Prostate gland (tissue), 2 donors: ENCODE results near the gene COPS2. TPM values are rescaled to one million over a fixed set of nuclear protein-coding genes. Genes with fewer than 3 reads are reported as not detected.

ENCODE experiments used
- DNase-seq: peaks from one replicate; pipeline ENCODE4 v3.0.0-alpha.2; 2019; ENCODE audit warnings: low spot score
- H3K27ac ChIP-seq, 2 donors: fragments of 200-600 bp; sonication (generic); 2 replicates each; pipeline ENCODE4 v1.5.1; 2017 to 2019
- H3K27me3 ChIP-seq: fragments of 200-600 bp; sonication (generic); replicated peaks from 2 replicates; pipeline ENCODE4 v1.5.1; 2019; ENCODE audit not compliant: insufficient read depth
- H3K36me3 ChIP-seq, 2 donors: fragments of 200-600 bp; sonication (generic); 1 replicate in 1 of 2; 2 replicates in 1 of 2; pipeline versions ENCODE4 v1.5.1 to v1.8.1; 2017 to 2019
- H3K4me1 ChIP-seq: fragments of 200-600 bp; sonication (generic); replicated peaks from 2 replicates; pipeline ENCODE4 v1.5.1; 2019
- H3K4me3 ChIP-seq, 2 donors: fragments of 200-600 bp; sonication (generic); 2 replicates each; pipeline ENCODE4 v1.5.1; 2017 to 2019
- H3K9me3 ChIP-seq: fragments of 200-600 bp; sonication (generic); 2 replicates; pipeline ENCODE4 v1.5.1; 2017
- CTCF ChIP-seq, 4 experiments: fragments of 200-600 bp in 2 of 4; fragments of 450-650 bp in 2 of 4; sonication (generic) in 2 of 4; IDR thresholded peaks; 1 replicate in 3 of 4; 2 replicates in 1 of 4; pipeline ENCODE4 v1.5.1; 2016 to 2019; ENCODE audit warnings: antibody characterized with exemption in 4 of 4, mild to moderate bottlenecking in 2 of 4, moderate library complexity in 2 of 4
- POLR2A ChIP-seq: fragments of 450-650 bp; IDR thresholded peaks from one replicate; pipeline ENCODE4 v1.6.1; 2016; ENCODE audit warnings: antibody characterized with exemption, mild to moderate bottlenecking
- POLR2AphosphoS5 ChIP-seq: sonication (generic); formaldehyde crosslinking; IDR thresholded peaks from one replicate; pipeline ENCODE4 v1.6.1; 2017; ENCODE audit warnings: antibody characterized with exemption
- WGBS: methylation state at CpG from one replicate; pipeline ENCODE4 v1.1.5; 2018; 5-methylcytosine and 5-hydroxymethylcytosine counted together
- intact Hi-C: fragments of 100-400 bp; cut with DNase I; formaldehyde crosslinking; loops from one replicate; pipeline ENCODE4 v1.14.2; 2022
- total RNA-seq, 2 donors: library from RNA; depleted of rRNA; stranded (reverse); fragments of >200 nt; gene quantifications; one replicate each; pipeline ENCODE4 v1.1.0, GENCODE V29; 2016

The COPS2 gene
- total RNA-seq, 2 donors from 2014 or later = 36.3 to 65.3 TPM

- no peak for DNase-seq
- intact Hi-C loops = no loop called here
- Histone ChIP-seq H3K4me1 (no peaks in the 10 kb centered on the region), H3K9me3 (no peaks in the 10 kb centered on the region), H3K27ac (no peak overlapping the region), H3K36me3 (no peaks in the 10 kb centered on the region), H3K27me3 (no peaks in the 10 kb centered on the region), H3K4me3 (no peak overlapping the region)
- TF ChIP-seq CTCF (IDR thresholded peaks at IDR 0.05) = no peak
- no peak for TF ChIP-seq POLR2A
- TF ChIP-seq POLR2AphosphoS5 = no peak
- 70% methylated on average over 4 of the region's 4 CpGs for WGBS
Measured at GRCh38 chr15:49120832-49121231, 34.6 kb downstream of the COPS2 start.

GRCh38 chr15:49116108-49116857, 39.1 kb downstream of the COPS2 start:
- TF ChIP-seq POLR2A (no peak), CTCF (IDR thresholded peaks at IDR 0.05) (no peak)
- Histone ChIP-seq H3K36me3 (no peaks in the 10 kb centered on the region), H3K4me1 (no peaks in the 10 kb centered on the region), H3K27me3 (no peaks in the 10 kb centered on the region), H3K9me3 (no peaks in the 10 kb centered on the region), H3K27ac (no peak overlapping the region), H3K4me3 (no peak overlapping the region)
- DNase-seq = no peak
- intact Hi-C loops = no loop called here
- WGBS = 97% methylated on average over 4 of the region's 4 CpGs

- no peaks in the 10 kb centered on the region for H3K36me3 ChIP-seq
- 93% methylated on average over 2 of the region's 2 CpGs for WGBS
- intact Hi-C loops = no loop called here
Measured at GRCh38 chr15:49115062-49115461, 40.3 kb downstream of the COPS2 start.

GRCh38 chr15:49110158-49110944, 45.0 kb downstream of the COPS2 start:
- Histone ChIP-seq H3K9me3 (no peaks in the 10 kb centered on the region), H3K4me3 (no peak overlapping the region), H3K27me3 (no peaks in the 10 kb centered on the region), H3K36me3 (no peaks in the 10 kb centered on the region), H3K27ac (no peak overlapping the region), H3K4me1 (no peaks in the 10 kb centered on the region)
- DNase-seq = no peak
- TF ChIP-seq POLR2A = no peak
- TF ChIP-seq CTCF (IDR thresholded peaks at IDR 0.05) = no peak
- no peak for TF ChIP-seq POLR2AphosphoS5
- 84% methylated on average over 2 of the region's 2 CpGs for WGBS
- intact Hi-C loops = no loop called here

More at GRCh38 chr15:49115062-49115461, 40.3 kb downstream of the COPS2 start:
- H3K9me3 ChIP-seq = no peaks in the 10 kb centered on the region
- no peaks in the 10 kb centered on the region for H3K4me1 ChIP-seq
- H3K4me3 ChIP-seq = no peak overlapping the region
- H3K27me3 ChIP-seq = no peaks in the 10 kb centered on the region
- no peak for DNase-seq
- H3K27ac ChIP-seq = no peak overlapping the region
- TF ChIP-seq POLR2A (no peak), POLR2AphosphoS5 (no peak), CTCF (IDR thresholded peaks at IDR 0.05) (no peak)
